ENCODE data around the gene IMMP2L.

The IMMP2L gene

DNA sequence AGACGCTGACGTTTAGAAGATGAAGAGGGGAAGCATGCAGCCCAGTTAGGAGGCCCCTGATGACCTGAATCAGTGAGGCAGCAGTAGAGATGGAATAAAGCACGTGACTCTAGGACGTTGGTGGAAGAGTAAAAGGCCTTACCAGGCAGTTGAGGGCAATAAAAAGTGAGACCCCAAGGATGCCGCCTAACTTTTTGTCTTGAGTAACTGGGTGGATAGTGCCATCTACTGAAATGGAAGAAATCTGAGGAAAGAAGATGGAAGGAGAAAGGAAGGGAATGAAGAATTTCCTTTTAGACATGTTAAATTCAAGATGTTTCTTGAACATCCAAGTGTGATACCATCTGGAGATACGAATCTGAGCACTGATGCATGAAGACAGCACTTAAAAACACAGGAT is 691.4 kb downstream of the IMMP2L start:
- TF ChIP-seq, protein P1, sequence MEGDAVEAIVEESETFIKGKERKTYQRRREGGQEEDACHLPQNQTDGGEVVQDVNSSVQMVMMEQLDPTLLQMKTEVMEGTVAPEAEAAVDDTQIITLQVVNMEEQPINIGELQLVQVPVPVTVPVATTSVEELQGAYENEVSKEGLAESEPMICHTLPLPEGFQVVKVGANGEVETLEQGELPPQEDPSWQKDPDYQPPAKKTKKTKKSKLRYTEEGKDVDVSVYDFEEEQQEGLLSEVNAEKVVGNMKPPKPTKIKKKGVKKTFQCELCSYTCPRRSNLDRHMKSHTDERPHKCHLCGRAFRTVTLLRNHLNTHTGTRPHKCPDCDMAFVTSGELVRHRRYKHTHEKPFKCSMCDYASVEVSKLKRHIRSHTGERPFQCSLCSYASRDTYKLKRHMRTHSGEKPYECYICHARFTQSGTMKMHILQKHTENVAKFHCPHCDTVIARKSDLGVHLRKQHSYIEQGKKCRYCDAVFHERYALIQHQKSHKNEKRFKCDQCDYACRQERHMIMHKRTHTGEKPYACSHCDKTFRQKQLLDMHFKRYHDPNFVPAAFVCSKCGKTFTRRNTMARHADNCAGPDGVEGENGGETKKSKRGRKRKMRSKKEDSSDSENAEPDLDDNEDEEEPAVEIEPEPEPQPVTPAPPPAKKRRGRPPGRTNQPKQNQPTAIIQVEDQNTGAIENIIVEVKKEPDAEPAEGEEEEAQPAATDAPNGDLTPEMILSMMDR (IDR thresholded peaks at IDR 0.05; ENCODE audit: borderline replicate concordance, insufficient read depth, low read depth, low read length), result no peak
- H3K4me3 ChIP-seq (ENCODE audit: low read depth, low read length), result no peak overlapping the region

DNA sequence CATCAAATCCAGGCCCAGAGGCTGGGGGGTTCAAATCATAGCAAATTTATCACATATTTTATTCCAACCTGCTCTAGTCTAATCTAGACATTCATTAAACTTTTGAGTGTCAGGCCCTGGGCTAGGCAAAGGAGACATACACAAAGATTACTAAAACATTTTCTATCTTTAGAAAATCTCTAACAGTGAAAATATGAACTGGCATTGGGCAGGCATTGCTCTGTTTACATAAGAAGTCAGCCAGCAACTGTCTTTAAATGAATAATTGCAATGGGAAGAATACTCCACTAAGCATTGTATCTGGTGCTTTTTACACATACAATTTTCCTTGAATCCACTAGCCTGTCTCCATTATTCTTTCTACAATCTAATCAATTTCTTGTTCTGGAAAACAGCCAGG is 693.8 kb downstream of the IMMP2L start:
- TF ChIP-seq, protein P1 (IDR thresholded peaks at IDR 0.05; ENCODE audit: borderline replicate concordance, insufficient read depth, low read depth, low read length), result no peak

DNA sequence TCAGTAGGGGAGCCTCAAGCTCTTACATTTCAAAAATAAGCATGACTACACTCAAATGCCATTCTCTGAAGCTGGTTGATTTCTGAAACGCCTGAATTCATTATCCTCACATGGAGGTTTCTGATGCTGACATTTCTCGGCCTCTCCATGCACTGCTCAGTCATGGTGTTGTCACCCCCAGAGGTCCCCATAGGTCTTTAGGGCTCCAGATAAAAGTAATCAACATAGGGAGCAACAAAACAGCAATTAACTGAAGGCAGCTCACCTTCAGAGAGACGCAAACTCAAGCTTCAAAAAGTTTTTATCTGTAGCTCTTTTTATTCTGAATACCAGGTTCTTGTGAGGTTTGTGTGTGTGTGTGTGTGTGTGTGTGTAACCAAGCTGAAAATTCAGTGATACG is 694.5 kb downstream of the IMMP2L start:
- TF ChIP-seq, protein P1 (IDR thresholded peaks at IDR 0.05; ENCODE audit: borderline replicate concordance, insufficient read depth, low read depth, low read length), result no peak
- H3K4me3 ChIP-seq (ENCODE audit: low read depth, low read length), result no peak overlapping the region

More for the DNA sequence above, 693.8 kb downstream of the IMMP2L start:
- H3K4me3 ChIP-seq (ENCODE audit: low read depth, low read length), result no peak overlapping the region

DNA sequence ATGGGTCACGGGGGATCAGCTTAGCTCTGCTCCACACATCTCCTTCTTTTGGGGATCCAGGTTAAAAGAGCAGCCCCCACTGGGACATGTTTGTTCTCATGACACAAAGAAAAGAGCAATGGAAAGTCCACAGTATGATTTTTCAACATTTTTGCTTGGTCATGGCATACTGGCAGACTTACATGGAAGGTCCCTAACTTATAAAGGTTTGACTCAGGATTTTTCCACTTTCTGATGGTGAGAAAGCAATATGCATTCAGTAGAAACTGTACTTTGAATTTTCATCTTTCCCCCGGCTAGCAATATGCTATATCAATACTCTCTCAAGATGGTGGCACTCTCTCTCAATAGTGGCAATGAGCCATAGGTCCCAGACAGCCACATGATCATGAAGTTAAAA is 699.0 kb downstream of the IMMP2L start:
- no peak overlapping the region for H3K4me3 ChIP-seq (ENCODE audit: low read depth, low read length)
- TF ChIP-seq, protein P1 (IDR thresholded peaks at IDR 0.05; ENCODE audit: borderline replicate concordance, insufficient read depth, low read depth, low read length), result no peak

DNA sequence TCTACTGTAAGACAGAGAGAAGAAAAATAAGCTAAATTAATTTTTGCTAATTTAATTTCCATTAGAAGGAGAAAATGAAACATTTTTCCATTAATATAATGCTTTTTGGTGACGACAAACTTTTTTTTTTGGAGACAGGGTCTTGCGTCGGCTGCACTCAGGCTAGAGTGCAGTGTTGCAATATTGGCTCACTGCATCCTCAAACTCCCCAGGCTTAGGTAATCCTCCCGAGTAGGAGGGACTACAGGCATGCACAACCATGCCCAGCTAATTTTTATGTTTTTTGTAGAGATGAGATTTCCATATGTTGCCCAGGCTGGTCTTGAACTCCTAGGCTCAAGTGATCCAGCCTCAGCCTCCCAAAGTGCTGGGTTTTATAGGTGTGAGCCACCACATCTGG is 701.1 kb downstream of the IMMP2L start:
- H3K4me3 ChIP-seq (ENCODE audit: low read depth, low read length), result no peak overlapping the region
- TF ChIP-seq, protein P1 (IDR thresholded peaks at IDR 0.05; ENCODE audit: borderline replicate concordance, insufficient read depth, low read depth, low read length), result no peak

DNA sequence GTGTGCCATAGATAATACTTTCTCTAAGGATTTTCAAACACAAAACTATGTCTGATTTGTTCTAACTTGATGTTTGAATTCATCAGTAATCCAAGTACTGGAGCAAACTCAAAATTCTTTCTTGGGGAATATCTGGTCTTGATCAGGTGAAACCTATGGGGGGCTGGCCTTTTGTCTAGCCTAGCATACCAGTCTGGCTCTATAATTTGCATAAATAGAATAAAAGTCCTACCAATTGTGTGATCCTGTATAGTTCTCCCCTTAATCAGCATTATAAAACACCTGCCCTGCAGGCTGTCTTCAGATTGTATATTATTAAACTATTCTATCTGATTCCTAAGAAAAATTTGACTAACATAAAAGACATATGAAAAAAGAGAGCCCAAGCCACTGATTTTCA is 705.2 kb downstream of the IMMP2L start:
- H3K4me3 ChIP-seq (ENCODE audit: low read depth, low read length), result no peak overlapping the region
- TF ChIP-seq, protein P1 (IDR thresholded peaks at IDR 0.05; ENCODE audit: borderline replicate concordance, insufficient read depth, low read depth, low read length), result no peak

DNA sequence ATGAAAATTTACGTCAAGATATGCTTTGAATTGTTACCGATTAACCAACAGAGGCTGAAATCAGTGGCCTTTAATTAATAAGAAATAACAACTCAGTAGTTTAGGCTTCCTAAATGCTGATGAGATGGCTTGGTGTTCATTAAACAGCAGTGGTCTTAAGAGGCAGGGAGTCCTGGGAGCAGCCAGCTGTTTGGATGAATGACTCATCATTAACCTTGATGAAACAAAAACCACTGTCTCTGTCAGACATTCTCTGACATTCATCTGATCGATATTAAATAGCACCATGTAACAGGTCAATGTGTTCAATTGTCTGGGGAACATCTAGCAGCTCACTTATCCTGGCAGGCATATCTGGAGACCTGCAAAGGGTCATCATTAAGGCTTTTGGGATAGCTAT is 705.6 kb downstream of the IMMP2L start:
- TF ChIP-seq, protein P1 (IDR thresholded peaks at IDR 0.05; ENCODE audit: borderline replicate concordance, insufficient read depth, low read depth, low read length), result no peak
- no peak overlapping the region for H3K4me3 ChIP-seq (ENCODE audit: low read depth, low read length)

All from GM12875 (cell line).